GM19324 (cell line): ENCODE results near the gene LIMS2.

Source experiments
- ATAC-seq: cut with Tn5 transposase; IDR thresholded peaks from one replicate; pipeline ENCODE4 v1.9.1; 2021; ENCODE audit warnings: mild to moderate bottlenecking, moderate library complexity; ENCODE audit not compliant: unreplicated experiment, low FRiP score

The LIMS2 gene

GRCh38 chr2:127609031-127609751 lies 66.1 kb downstream of the LIMS2 start:
- ATAC-seq: no peak

GRCh38 chr2:127608061-127609030 lies 67.0 kb downstream of the LIMS2 start:
- no peak for ATAC-seq

GRCh38 chr2:127607399-127607908 lies 67.9 kb downstream of the LIMS2 start:
- no peak for ATAC-seq

- no peak for ATAC-seq
Observed at GRCh38 chr2:127606625-127607398, 68.5 kb downstream of the LIMS2 start.

GRCh38 chr2:127605691-127606263 lies 69.6 kb downstream of the LIMS2 start:
- ATAC-seq: no peak

GRCh38 chr2:127604986-127605385 lies 70.3 kb downstream of the LIMS2 start:
- ATAC-seq: no peak

- ATAC-seq: no peak
Observed at GRCh38 chr2:127599211-127599610, 76.1 kb downstream of the LIMS2 start.

GRCh38 chr2:127598711-127599110 lies 76.6 kb downstream of the LIMS2 start:
- no peak for ATAC-seq

GRCh38 chr2:127597984-127598380 lies 77.3 kb downstream of the LIMS2 start:
- ATAC-seq: no peak

- ATAC-seq: no peak
Observed at GRCh38 chr2:127597046-127597983, 78.0 kb downstream of the LIMS2 start.

GRCh38 chr2:127596311-127597045 lies 78.9 kb downstream of the LIMS2 start:
- no peak for ATAC-seq

GRCh38 chr2:127594116-127594591 lies 81.2 kb downstream of the LIMS2 start:
- no peak for ATAC-seq

- no peak for ATAC-seq
Observed at GRCh38 chr2:127593228-127594115, 81.9 kb downstream of the LIMS2 start.

GRCh38 chr2:127592761-127593227 lies 82.5 kb downstream of the LIMS2 start:
- no peak for ATAC-seq

- ATAC-seq: no peak
Observed at GRCh38 chr2:127591221-127591923, 84.0 kb downstream of the LIMS2 start.

- ATAC-seq: no peak
Observed at GRCh38 chr2:127590386-127591190, 84.7 kb downstream of the LIMS2 start.
